ENCODE data around the gene DLGAP1.

DNA sequence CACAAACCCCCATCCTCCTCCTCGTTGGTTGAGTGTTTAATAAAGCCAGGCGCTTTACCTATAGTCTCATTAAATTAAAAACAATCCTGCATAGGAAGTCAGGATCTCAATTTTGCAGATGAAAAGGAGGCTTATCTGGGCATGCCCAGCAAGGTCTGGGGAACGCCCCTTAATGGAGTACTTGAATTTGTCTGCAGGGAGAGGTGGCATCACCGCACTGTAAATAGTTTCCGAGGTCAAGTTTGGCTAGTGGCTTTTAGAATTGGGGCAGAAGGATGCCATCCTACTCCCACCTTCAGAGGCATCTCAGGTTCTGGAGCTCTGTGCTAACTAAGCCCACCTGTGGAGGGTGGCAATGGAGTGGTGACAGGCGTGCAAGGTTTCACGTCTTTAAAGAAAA, 855.9 kb downstream of the DLGAP1 start:
- TF ChIP-seq POLR2A (IDR thresholded peaks at IDR 0.05) = no peak
- TF ChIP-seq, protein P1, sequence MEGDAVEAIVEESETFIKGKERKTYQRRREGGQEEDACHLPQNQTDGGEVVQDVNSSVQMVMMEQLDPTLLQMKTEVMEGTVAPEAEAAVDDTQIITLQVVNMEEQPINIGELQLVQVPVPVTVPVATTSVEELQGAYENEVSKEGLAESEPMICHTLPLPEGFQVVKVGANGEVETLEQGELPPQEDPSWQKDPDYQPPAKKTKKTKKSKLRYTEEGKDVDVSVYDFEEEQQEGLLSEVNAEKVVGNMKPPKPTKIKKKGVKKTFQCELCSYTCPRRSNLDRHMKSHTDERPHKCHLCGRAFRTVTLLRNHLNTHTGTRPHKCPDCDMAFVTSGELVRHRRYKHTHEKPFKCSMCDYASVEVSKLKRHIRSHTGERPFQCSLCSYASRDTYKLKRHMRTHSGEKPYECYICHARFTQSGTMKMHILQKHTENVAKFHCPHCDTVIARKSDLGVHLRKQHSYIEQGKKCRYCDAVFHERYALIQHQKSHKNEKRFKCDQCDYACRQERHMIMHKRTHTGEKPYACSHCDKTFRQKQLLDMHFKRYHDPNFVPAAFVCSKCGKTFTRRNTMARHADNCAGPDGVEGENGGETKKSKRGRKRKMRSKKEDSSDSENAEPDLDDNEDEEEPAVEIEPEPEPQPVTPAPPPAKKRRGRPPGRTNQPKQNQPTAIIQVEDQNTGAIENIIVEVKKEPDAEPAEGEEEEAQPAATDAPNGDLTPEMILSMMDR (IDR thresholded peaks at IDR 0.05 in 8 of 11, conservative IDR thresholded peaks at IDR 0.05 in 3 of 11) = no peak
- no peak for TF ChIP-seq POLR2AphosphoS5 (IDR thresholded peaks at IDR 0.05)

Data from spleen (tissue), 7 donors.